ENCODE results near the gene TNFAIP8L3. TPM values are rescaled to one million over a fixed set of nuclear protein-coding genes. Genes with fewer than 3 reads are reported as not detected.
"Not testable (repeated sequence)": the region's sequence is repeated elsewhere in the genome, so short reads cannot be mapped to it uniquely, and the experiment has no call there.

The TNFAIP8L3 gene
- total and polyA plus RNA-seq, 4 donors = 24.5 to 48.4 (median 27.2) TPM

DNA sequence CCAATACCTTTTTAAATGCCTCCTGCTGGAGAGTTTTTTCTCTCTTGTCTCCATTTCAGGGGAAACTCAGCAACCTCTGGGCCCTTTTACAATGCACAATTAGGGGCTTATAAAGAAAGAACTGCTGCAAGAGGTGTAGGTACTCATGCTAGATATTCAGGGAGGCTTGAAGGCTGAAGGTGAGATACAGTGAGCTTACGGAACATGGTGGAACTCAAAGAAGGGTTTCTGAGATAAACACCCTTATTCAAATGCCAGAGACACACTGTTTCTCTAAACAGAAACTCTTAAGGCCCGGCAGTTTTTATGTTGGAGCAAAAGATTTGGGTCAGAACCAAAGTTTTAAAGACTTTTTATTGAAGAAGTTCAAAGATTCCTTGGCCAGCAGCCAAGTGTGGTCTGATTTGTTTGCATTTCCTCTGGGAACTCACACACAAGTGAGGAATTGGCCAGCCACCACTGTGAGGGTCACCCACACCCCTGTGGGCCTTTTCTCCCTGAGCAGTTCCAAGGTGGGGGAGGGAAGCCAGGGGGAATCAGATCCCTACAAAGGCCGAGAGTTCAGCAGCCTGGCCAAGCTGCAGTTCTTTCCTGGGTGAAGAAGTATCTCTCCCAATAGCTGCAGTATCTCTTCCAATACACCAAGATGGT lies 47.8 kb downstream of the TNFAIP8L3 start:
- Histone ChIP-seq H3K36me3 (ENCODE audit: control insufficient read depth in 1 of 2, insufficient read depth in 2 of 2, low read length in 1 of 2) (no peaks in the 10 kb centered on the region), H3K27ac (ENCODE audit: low read depth in 1 of 2, low read length in 2 of 2) (no peak overlapping the region), H3K4me3 (ENCODE audit: low read length in 2 of 2) (no peak overlapping the region), H3K27me3 (ENCODE audit: control insufficient read depth in 1 of 2, insufficient read depth in 2 of 2, low read length in 1 of 2) (no peaks in the 10 kb centered on the region), H3K4me1 (ENCODE audit: control insufficient read depth in 1 of 2, insufficient read depth in 2 of 2, low read length in 2 of 2) (peaks cover 0 to 2% of the 10 kb centered on the region in 2 donors), H3K9me3 (ENCODE audit: control insufficient read depth, low read length) (no peaks in the 10 kb centered on the region)
- peak; percentile 67 for ATAC-seq (ENCODE audit: low FRiP score)
- intact Hi-C loops (cut with DNase I) = no loop called here
- WGBS, 2 donors = 32 to 34% methylated on average over 3 of the region's 3 CpGs
- DNase-seq = no peak

DNA sequence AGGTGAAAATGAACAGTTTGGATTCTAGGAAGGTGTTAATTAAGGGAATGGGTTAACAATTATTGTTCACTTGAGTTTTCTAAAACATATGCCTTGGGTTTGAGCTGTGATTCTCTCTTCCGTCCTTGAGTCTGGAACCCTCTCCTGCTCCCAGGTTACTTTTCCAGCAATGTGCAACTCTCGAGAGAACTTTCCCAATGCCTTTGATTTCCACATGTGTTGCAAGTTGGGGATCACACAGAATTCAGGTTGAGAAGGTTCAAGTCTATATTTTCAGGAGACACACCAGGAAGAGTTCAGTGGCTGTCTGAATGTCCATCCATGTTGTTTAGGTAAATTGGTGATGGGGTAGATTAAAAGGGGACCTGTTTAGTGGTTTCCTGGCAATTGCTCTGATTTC lies 48.7 kb downstream of the TNFAIP8L3 start:
- H3K4me1 ChIP-seq (ENCODE audit: control insufficient read depth in 1 of 2, insufficient read depth in 2 of 2, low read length in 2 of 2) = no peaks in the 10 kb centered on the region
- no peak for ATAC-seq (ENCODE audit: low FRiP score)
- DNase-seq = no peak
- no peak overlapping the region for H3K4me3 ChIP-seq (ENCODE audit: low read length in 2 of 2)
- H3K27me3 ChIP-seq (ENCODE audit: control insufficient read depth in 1 of 2, insufficient read depth in 2 of 2, low read length in 1 of 2) = no peaks in the 10 kb centered on the region
- intact Hi-C loops (cut with DNase I) = no loop called here
- 91 to 97% methylated on average over 2 of the region's 2 CpGs for WGBS, 2 donors
- no peaks in the 10 kb centered on the region for H3K36me3 ChIP-seq (ENCODE audit: control insufficient read depth in 1 of 2, insufficient read depth in 2 of 2, low read length in 1 of 2)
- no peaks in the 10 kb centered on the region for H3K9me3 ChIP-seq (ENCODE audit: control insufficient read depth, low read length)
- no peak overlapping the region for H3K27ac ChIP-seq (ENCODE audit: low read depth in 1 of 2, low read length in 2 of 2)

DNA sequence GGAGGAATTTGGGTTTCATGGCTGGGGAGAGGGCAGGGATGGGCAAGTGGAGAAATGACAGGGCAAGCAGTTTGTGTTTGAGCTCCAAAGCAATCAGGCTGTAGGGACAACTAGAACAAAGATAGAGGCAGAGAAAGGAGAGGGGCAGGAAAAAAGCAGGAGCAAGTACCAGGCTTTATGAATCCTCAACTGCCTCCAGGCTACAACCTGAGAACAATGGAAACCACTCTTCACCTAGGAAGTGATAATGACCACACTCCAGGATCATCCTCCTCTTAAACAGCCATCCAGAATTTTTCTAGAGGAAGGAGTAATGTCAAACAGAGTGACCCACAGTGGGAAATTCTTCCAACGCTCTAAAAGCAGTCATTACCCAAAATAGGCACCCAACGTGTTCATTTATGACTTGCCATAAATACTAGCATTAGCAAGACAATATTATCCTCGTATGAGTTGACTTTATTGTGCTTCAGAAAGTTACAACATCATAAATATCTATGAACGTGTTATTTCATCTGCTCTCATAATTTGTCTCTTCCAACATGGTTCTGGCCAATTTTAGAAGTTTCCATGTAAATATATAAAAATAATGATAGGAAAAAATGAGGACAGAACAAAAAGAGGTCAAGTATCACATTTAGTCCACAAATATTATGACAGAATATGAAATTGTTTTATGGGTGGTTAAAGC lies 50.5 kb downstream of the TNFAIP8L3 start:
- no peaks in the 10 kb centered on the region for H3K27me3 ChIP-seq (ENCODE audit: control insufficient read depth in 1 of 2, insufficient read depth in 2 of 2, low read length in 1 of 2)
- 36 to 44% methylated on average over 4 of the region's 4 CpGs for WGBS, 2 donors
- H3K36me3 ChIP-seq (ENCODE audit: control insufficient read depth in 1 of 2, insufficient read depth in 2 of 2, low read length in 1 of 2) = no peaks in the 10 kb centered on the region
- intact Hi-C loops (cut with DNase I) = no loop called here
- no peak for DNase-seq
- H3K9me3 ChIP-seq (ENCODE audit: control insufficient read depth, low read length) = no peaks in the 10 kb centered on the region
- H3K4me1 ChIP-seq (ENCODE audit: control insufficient read depth in 1 of 2, insufficient read depth in 2 of 2, low read length in 2 of 2) = no peaks in the 10 kb centered on the region
- no peak overlapping the region for H3K4me3 ChIP-seq (ENCODE audit: low read length in 2 of 2)
- H3K27ac ChIP-seq (ENCODE audit: low read depth in 1 of 2, low read length in 2 of 2) = no peak overlapping the region
- ATAC-seq (ENCODE audit: low FRiP score) = no peak

DNA sequence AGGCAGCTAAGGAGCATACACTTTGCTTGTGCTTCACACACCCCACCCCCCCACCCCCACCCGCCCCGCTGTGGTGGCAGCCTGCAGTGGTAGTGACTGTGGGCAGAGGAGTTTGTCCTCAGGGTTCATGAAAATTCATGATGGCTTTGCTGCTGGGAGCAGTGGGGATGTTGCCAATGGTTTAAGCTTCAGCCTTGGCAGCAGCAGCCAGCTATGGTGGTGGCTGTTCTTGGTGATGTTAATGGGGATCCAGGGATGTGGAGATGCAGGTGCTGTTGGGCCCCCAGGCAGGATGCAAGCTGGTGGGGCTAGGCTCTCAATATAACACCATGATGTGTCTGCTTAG lies 55.8 kb downstream of the TNFAIP8L3 start:
- Histone ChIP-seq H3K4me1 (ENCODE audit: control insufficient read depth in 1 of 2, insufficient read depth in 2 of 2, low read length in 2 of 2) (no peaks in the 10 kb centered on the region), H3K9me3 (ENCODE audit: control insufficient read depth, low read length) (no peaks in the 10 kb centered on the region), H3K36me3 (ENCODE audit: control insufficient read depth in 1 of 2, insufficient read depth in 2 of 2, low read length in 1 of 2) (no peaks in the 10 kb centered on the region), H3K4me3 (ENCODE audit: low read length in 2 of 2) (no peak overlapping the region), H3K27ac (ENCODE audit: low read depth in 1 of 2, low read length in 2 of 2) (no peak overlapping the region), H3K27me3 (ENCODE audit: control insufficient read depth in 1 of 2, insufficient read depth in 2 of 2, low read length in 1 of 2) (no peaks in the 10 kb centered on the region)
- intact Hi-C loops (cut with DNase I) = no loop called here
- ATAC-seq (ENCODE audit: low FRiP score) (no peak), DNase-seq (no peak)
- 94 to 96% methylated on average over 2 of the region's 2 CpGs for WGBS, 2 donors

DNA sequence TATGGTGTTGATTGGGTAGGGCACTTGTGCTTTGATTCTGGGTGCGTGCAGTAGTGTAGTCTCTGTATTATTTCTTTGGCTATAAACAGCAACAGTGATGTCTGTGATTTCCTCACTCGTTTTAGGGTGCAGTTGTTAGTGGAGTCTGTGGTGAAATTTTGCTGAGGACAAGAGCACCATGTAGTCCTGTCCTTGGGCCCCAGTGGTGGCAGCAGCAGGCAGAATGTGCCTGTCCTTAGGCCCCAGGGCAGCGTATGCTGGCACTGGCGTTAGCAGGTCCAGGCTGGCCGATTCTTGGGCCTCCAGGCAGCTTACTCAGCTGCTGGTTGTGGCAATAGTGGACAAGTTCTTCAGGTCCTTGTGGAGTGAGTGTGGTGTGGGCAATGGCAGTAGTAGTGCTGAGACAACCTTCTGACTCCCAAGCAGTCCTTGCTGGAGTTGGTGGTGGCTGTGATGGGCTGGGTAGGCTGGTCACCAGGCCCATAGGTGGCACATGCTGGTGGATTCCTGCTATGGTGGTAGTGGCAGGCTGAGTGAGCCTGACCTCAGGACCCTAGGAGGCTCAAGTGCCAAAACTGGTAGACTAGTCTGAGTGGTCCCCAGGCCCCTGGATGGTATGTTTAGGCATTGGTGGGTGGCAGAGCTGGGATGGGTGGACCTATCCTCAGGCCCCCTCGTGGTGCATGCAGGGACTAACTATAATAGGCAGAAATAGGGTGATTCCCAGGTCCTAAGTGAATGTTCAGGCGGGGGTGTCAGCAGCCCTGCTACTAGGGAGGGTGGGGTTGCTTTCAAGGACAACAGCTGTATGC lies 56.3 kb downstream of the TNFAIP8L3 start:
- intact Hi-C loops (cut with DNase I) = no loop called here
- Histone ChIP-seq H3K27me3 (ENCODE audit: control insufficient read depth in 1 of 2, insufficient read depth in 2 of 2, low read length in 1 of 2) (no peaks in the 10 kb centered on the region), H3K36me3 (ENCODE audit: control insufficient read depth in 1 of 2, insufficient read depth in 2 of 2, low read length in 1 of 2) (no peaks in the 10 kb centered on the region), H3K27ac (ENCODE audit: low read depth in 1 of 2, low read length in 2 of 2) (no peak overlapping the region), H3K9me3 (ENCODE audit: control insufficient read depth, low read length) (no peaks in the 10 kb centered on the region), H3K4me1 (ENCODE audit: control insufficient read depth in 1 of 2, insufficient read depth in 2 of 2, low read length in 2 of 2) (no peaks in the 10 kb centered on the region), H3K4me3 (ENCODE audit: low read length in 2 of 2) (no peak overlapping the region)
- WGBS, 2 donors = 88 to 89% methylated on average over 7 of the region's 7 CpGs
- DNase-seq = no peak
- no peak for ATAC-seq (ENCODE audit: low FRiP score)

DNA sequence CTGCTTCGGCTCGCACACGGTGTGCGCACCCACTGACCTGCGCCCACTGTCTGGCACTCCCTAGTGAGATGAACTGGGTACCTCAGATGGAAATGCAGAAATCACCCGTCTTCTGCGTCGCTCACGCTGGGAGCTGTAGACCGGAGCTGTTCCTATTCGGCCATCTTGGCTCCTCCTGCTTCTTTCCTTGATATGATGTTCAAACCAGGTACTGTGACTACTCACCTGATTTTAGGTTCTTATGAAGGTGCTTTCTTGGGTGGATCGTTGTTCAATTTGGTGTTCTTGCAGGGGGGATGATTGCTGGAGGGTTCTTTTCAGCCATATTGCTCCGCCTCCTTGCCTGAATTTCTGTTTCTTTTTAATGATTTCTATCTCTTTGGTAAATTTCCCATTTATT lies 57.2 kb downstream of the TNFAIP8L3 start:
- H3K27ac ChIP-seq (ENCODE audit: low read depth in 1 of 2, low read length in 2 of 2); intact Hi-C loops (cut with DNase I); ATAC-seq (ENCODE audit: low FRiP score); H3K4me1 ChIP-seq (ENCODE audit: control insufficient read depth in 1 of 2, insufficient read depth in 2 of 2, low read length in 2 of 2); H3K27me3 ChIP-seq (ENCODE audit: control insufficient read depth in 1 of 2, insufficient read depth in 2 of 2, low read length in 1 of 2); H3K9me3 ChIP-seq (ENCODE audit: control insufficient read depth, low read length); DNase-seq; H3K4me3 ChIP-seq (ENCODE audit: low read length in 2 of 2); H3K36me3 ChIP-seq (ENCODE audit: control insufficient read depth in 1 of 2, insufficient read depth in 2 of 2, low read length in 1 of 2): not testable (repeated sequence)
- WGBS, 2 donors = 95 to 96% methylated on average over 12 to 13 of the region's 13 CpGs

DNA sequence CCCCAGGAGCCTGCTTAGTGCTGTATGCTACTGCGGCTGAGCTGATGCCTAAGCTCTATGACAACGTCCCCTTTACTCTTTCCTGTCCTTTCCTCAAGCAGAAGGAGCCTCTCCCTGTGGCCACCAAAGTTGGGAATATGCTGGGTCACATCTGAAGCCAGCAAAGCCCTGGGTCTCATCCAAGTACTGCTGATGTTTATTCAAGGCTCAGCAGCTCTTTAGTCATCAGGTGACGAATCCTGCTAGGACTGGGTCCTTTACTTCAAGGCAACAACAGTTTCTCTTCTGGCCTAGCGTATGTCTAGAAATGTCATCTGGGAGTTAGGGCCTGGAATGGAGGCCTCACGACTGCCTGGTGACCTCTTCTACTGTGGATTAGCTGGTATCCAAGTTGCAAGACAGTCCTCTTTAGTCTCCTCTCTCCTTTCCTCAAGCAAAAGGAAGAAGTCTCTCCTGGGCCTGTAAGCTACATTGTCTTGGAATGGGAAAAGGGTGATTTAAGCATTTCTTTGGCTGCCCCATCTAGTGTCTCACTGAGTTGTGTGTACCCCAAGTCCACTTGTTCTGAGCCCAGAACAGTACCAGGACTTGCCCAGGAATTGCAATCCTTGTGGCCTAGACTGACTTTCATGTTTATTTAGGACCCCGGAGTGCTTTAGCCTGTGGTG lies 63.9 kb downstream of the TNFAIP8L3 start:
- Histone ChIP-seq H3K9me3 (ENCODE audit: control insufficient read depth, low read length) (no peaks in the 10 kb centered on the region), H3K4me1 (ENCODE audit: control insufficient read depth in 1 of 2, insufficient read depth in 2 of 2, low read length in 2 of 2) (no peaks in the 10 kb centered on the region), H3K27ac (ENCODE audit: low read depth in 1 of 2, low read length in 2 of 2) (peak overlapping the region in 1 of 2 donors; percentile 82), H3K36me3 (ENCODE audit: control insufficient read depth in 1 of 2, insufficient read depth in 2 of 2, low read length in 1 of 2) (no peaks in the 10 kb centered on the region), H3K27me3 (ENCODE audit: control insufficient read depth in 1 of 2, insufficient read depth in 2 of 2, low read length in 1 of 2) (no peaks in the 10 kb centered on the region), H3K4me3 (ENCODE audit: low read length in 2 of 2) (no peak overlapping the region)
- peak; percentile 67 for ATAC-seq (ENCODE audit: low FRiP score)
- intact Hi-C loops (cut with DNase I) = no loop called here
- DNase-seq = peak; percentile 71 to 73
- WGBS, 2 donors = 26 to 30% methylated on average over 6 of the region's 6 CpGs

DNA sequence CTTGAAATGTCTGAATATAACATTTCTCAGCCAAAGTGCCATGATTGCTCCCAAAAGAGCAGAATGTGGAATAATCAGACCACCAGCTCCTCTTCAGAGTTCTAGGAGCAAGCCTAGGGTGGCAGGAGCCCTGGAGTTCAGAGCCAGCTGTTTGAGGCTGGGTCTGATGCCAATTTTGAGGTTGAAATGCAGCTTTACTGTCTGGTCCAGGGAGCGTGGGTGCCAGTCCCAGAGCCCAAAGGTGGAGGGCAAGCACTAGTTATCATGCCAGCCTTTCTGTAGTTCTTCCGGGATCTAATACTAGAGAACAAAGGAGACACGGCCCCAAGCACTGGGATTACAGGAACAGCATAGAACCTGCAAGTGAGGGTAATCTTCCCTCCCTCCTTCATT lies 69.3 kb downstream of the TNFAIP8L3 start:
- Histone ChIP-seq H3K27me3 (ENCODE audit: control insufficient read depth in 1 of 2, insufficient read depth in 2 of 2, low read length in 1 of 2) (no peaks in the 10 kb centered on the region), H3K9me3 (ENCODE audit: control insufficient read depth, low read length) (no peaks in the 10 kb centered on the region), H3K4me3 (ENCODE audit: low read length in 2 of 2) (no peak overlapping the region), H3K27ac (ENCODE audit: low read depth in 1 of 2, low read length in 2 of 2) (no peak overlapping the region), H3K36me3 (ENCODE audit: control insufficient read depth in 1 of 2, insufficient read depth in 2 of 2, low read length in 1 of 2) (no peaks in the 10 kb centered on the region), H3K4me1 (ENCODE audit: control insufficient read depth in 1 of 2, insufficient read depth in 2 of 2, low read length in 2 of 2) (no peaks in the 10 kb centered on the region)
- WGBS, 2 donors = 57 to 67% methylated on average over 3 of the region's 3 CpGs
- ATAC-seq (ENCODE audit: low FRiP score) (no peak), DNase-seq (no peak)
- intact Hi-C loops (cut with DNase I) = no loop called here
